Liver (tissue), 9 donors: ENCODE measurements around the gene RBBP7. TPM values are rescaled to one million over a fixed set of nuclear protein-coding genes. Genes with fewer than 3 reads are reported as not detected.

Source experiments
- DNase-seq: peaks from one replicate; pipeline ENCODE4 v3.0.0-alpha.2; 2017; ENCODE audit warnings: low spot score
- H3K27ac ChIP-seq, 2 donors: one replicate each; pipeline ENCODE4 v1.7.0; 2013; ENCODE audit warnings: inconsistent platforms in 2 of 2, low read length in 2 of 2, control low read depth in 1 of 2, low read depth in 1 of 2, mild to moderate bottlenecking in 1 of 2
- H3K27me3 ChIP-seq, 4 donors: one replicate each; pipeline versions ENCODE4 v1.6.1 to v1.7.0; 2013; ENCODE audit warnings: low read length in 3 of 4, inconsistent platforms in 1 of 4, mild to moderate bottlenecking in 1 of 4, moderate library complexity in 1 of 4; ENCODE audit not compliant: control insufficient read depth in 4 of 4, insufficient read depth in 4 of 4
- H3K36me3 ChIP-seq, 4 donors: one replicate each; pipeline versions ENCODE4 v1.6.1 to v1.7.0; 2013; ENCODE audit warnings: low read length in 3 of 4, mild to moderate bottlenecking in 3 of 4, low read depth in 1 of 4, moderate library complexity in 1 of 4; ENCODE audit not compliant: control insufficient read depth in 4 of 4, insufficient read depth in 3 of 4
- H3K4me1 ChIP-seq, 4 donors: one replicate each; pipeline versions ENCODE4 v1.6.1 to v1.7.0; 2013; ENCODE audit warnings: low read length in 3 of 4, mild to moderate bottlenecking in 3 of 4, moderate library complexity in 1 of 4; ENCODE audit not compliant: control insufficient read depth in 4 of 4, insufficient read depth in 4 of 4
- H3K4me3 ChIP-seq, 3 donors: one replicate each; pipeline versions ENCODE4 v1.6.1 to v1.7.0; 2013; ENCODE audit warnings: low read length in 3 of 3, control low read depth in 1 of 3, low read depth in 1 of 3, mild to moderate bottlenecking in 1 of 3
- H3K9ac ChIP-seq, 2 donors: one replicate each; pipeline ENCODE4 v1.7.0; 2013; ENCODE audit warnings: low read length in 2 of 2, mild to moderate bottlenecking in 2 of 2, moderate library complexity in 2 of 2, control low read depth in 1 of 2, low read depth in 1 of 2
- H3K9me3 ChIP-seq, 4 donors: one replicate each; pipeline versions ENCODE4 v1.6.1 to v1.7.0; 2013; ENCODE audit warnings: low read length in 3 of 4; ENCODE audit not compliant: control insufficient read depth in 4 of 4
- ATF3 ChIP-seq: IDR thresholded peaks from 2 replicates; pipeline ENCODE4 v1.6.1; 2016; ENCODE audit warnings: antibody characterized with exemption
- EGR1 ChIP-seq, 2 donors: IDR thresholded peaks; 2 replicates each; pipeline ENCODE4 v1.6.1; 2016 to 2018; ENCODE audit warnings: antibody characterized with exemption in 2 of 2, low read depth in 2 of 2
- FOXA1 ChIP-seq: IDR thresholded peaks from 2 replicates; pipeline ENCODE4 v1.6.1; 2016; ENCODE audit warnings: antibody characterized with exemption
- FOXA2 ChIP-seq: IDR thresholded peaks from 2 replicates; pipeline ENCODE4 v1.6.1; 2016; ENCODE audit warnings: antibody characterized with exemption
- GABPA ChIP-seq, 2 donors: IDR thresholded peaks in 1 of 2; conservative IDR thresholded peaks in 1 of 2; 2 replicates each; pipeline ENCODE4 v1.6.1; 2016; ENCODE audit warnings: antibody characterized with exemption in 2 of 2, mild to moderate bottlenecking in 1 of 2, moderate library complexity in 1 of 2
- HNF4A ChIP-seq, 2 donors: conservative IDR thresholded peaks; 2 replicates each; pipeline ENCODE4 v1.6.1; 2016; ENCODE audit warnings: antibody characterized with exemption in 2 of 2, mild to moderate bottlenecking in 2 of 2
- HNF4G ChIP-seq: IDR thresholded peaks from 2 replicates; pipeline ENCODE4 v1.6.1; 2016; ENCODE audit warnings: antibody characterized with exemption
- JUND ChIP-seq, 2 donors: IDR thresholded peaks; 2 replicates each; pipeline ENCODE4 v1.6.1; 2016; ENCODE audit warnings: antibody characterized with exemption in 2 of 2
- MAX ChIP-seq: IDR thresholded peaks from 2 replicates; pipeline ENCODE4 v1.6.1; 2016; ENCODE audit warnings: antibody characterized with exemption
- RAD21 ChIP-seq, 2 donors: IDR thresholded peaks; 2 replicates each; pipeline ENCODE4 v1.6.1; 2016; ENCODE audit warnings: antibody characterized with exemption in 2 of 2, mild to moderate bottlenecking in 2 of 2
- REST ChIP-seq: IDR thresholded peaks from 2 replicates; pipeline ENCODE4 v1.6.1; 2016; ENCODE audit warnings: antibody characterized with exemption, mild to moderate bottlenecking
- RXRA ChIP-seq, 2 donors: IDR thresholded peaks; 2 replicates each; pipeline ENCODE4 v1.6.1; 2017 to 2018; ENCODE audit warnings: antibody characterized with exemption in 2 of 2, mild to moderate bottlenecking in 1 of 2
- SP1 ChIP-seq: IDR thresholded peaks from 2 replicates; pipeline ENCODE4 v1.6.1; 2018; ENCODE audit warnings: antibody characterized with exemption, mild to moderate bottlenecking
- YY1 ChIP-seq: IDR thresholded peaks from 2 replicates; pipeline ENCODE4 v1.6.1; 2016; ENCODE audit warnings: antibody characterized with exemption, mild to moderate bottlenecking
- ZBTB33 ChIP-seq: IDR thresholded peaks from 2 replicates; pipeline ENCODE4 v1.6.1; 2016; ENCODE audit warnings: antibody characterized with exemption
- WGBS: extraction: QIAGEN DNeasy Blood & Tissue Kit; methylation state at CpG from one replicate; pipeline ENCODE4 v1.1.7; 2013; 5-methylcytosine and 5-hydroxymethylcytosine counted together
- polyA plus RNA-seq, 2 donors: library from polyadenylated mRNA; stranded (reverse) in 1 of 2; unstranded in 1 of 2; fragments of 200-250 nt in 1 of 2; fragments of >200 nt in 1 of 2; fragmentation: Nextera tagmentation in 1 of 2; extraction: Ambion mirVana in 1 of 2; gene quantifications; one replicate each; pipeline versions ENCODE4 v1.2.1 to v1.2.3, GENCODE V29; 2013 to 2015
- total RNA-seq, 2 donors: library from RNA; depleted of rRNA; stranded (reverse); fragments of >200 nt; gene quantifications; one replicate each; pipeline ENCODE4 v1.2.3, GENCODE V29; 2014
- donor health status: healthy.
- donor health status: healthy.
- donor health status: healthy.
- donor health status: healthy.
- donor health status: healthy.

Gene RBBP7
- total and polyA plus RNA-seq, 4 donors, result 32.5 to 77.9 (median 35.5) TPM

- TF ChIP-seq ZBTB33 (no peak), EGR1 (IDR thresholded peaks at IDR 0.05; ENCODE audit: low read depth in 2 of 2) (no peak), GABPA (IDR thresholded peaks at IDR 0.05 in 1 of 2, conservative IDR thresholded peaks at IDR 0.05 in 1 of 2) (no peak), RXRA (IDR thresholded peaks at IDR 0.05) (no peak), HNF4G (no peak)
Observed at GRCh38 chrX:16845686-16846085, 24.5 kb downstream of the RBBP7 start (continued).

- 73% methylated on average over 3 of the region's 3 CpGs for WGBS
- no peak for TF ChIP-seq ATF3
- no peak for TF ChIP-seq ZBTB33
- no peak for TF ChIP-seq YY1
- no peak for TF ChIP-seq FOXA2
- TF ChIP-seq RAD21 (IDR thresholded peaks at IDR 0.05), result no peak
- TF ChIP-seq MAX, result no peak
- H3K27me3 ChIP-seq, result no peaks in the 10 kb centered on the region
- H3K36me3 ChIP-seq, result peaks cover 0 to 40% (median 16%) of the 10 kb centered on the region in 4 donors
- H3K4me3 ChIP-seq, result no peak overlapping the region
- H3K27ac ChIP-seq, result no peak overlapping the region
- no peak for DNase-seq
- no peak overlapping the region for H3K9ac ChIP-seq
- H3K9me3 ChIP-seq, result no peaks in the 10 kb centered on the region
- peaks cover 3 to 10% (median 7%) of the 10 kb centered on the region in 4 donors for H3K4me1 ChIP-seq
Observed at GRCh38 chrX:16843208-16843909, 26.8 kb downstream of the RBBP7 start.

- H3K4me1 ChIP-seq, result peaks cover 3 to 11% (median 9%) of the 10 kb centered on the region in 4 donors
- WGBS, result 56% methylated on average over 3 of the region's 3 CpGs
- no peak overlapping the region for H3K4me3 ChIP-seq
- no peak for DNase-seq
- H3K36me3 ChIP-seq, result peaks cover 0 to 40% (median 16%) of the 10 kb centered on the region in 4 donors
- no peak overlapping the region for H3K9ac ChIP-seq
- no peaks in the 10 kb centered on the region for H3K9me3 ChIP-seq
- H3K27me3 ChIP-seq, result no peaks in the 10 kb centered on the region
- TF ChIP-seq JUND (IDR thresholded peaks at IDR 0.05) (no peak), HNF4A (conservative IDR thresholded peaks at IDR 0.05) (no peak), GABPA (IDR thresholded peaks at IDR 0.05 in 1 of 2, conservative IDR thresholded peaks at IDR 0.05 in 1 of 2) (no peak), FOXA1 (no peak), REST (no peak), SP1 (no peak), RAD21 (IDR thresholded peaks at IDR 0.05) (no peak), ZBTB33 (no peak), RXRA (IDR thresholded peaks at IDR 0.05) (no peak), FOXA2 (no peak), YY1 (no peak), EGR1 (IDR thresholded peaks at IDR 0.05; ENCODE audit: low read depth in 2 of 2) (no peak), ATF3 (no peak)
- no peak overlapping the region for H3K27ac ChIP-seq
Observed at GRCh38 chrX:16842684-16843083, 27.5 kb downstream of the RBBP7 start.
